AML-193 (cell line): Measurements from ENCODE around the gene CYTH2.

Source experiments
- DNase-seq, 2 experiments: peaks; one replicate each; lab custom pipeline; 2025; lab: John Stamatoyannopoulos, UW

Gene CYTH2

DNA sequence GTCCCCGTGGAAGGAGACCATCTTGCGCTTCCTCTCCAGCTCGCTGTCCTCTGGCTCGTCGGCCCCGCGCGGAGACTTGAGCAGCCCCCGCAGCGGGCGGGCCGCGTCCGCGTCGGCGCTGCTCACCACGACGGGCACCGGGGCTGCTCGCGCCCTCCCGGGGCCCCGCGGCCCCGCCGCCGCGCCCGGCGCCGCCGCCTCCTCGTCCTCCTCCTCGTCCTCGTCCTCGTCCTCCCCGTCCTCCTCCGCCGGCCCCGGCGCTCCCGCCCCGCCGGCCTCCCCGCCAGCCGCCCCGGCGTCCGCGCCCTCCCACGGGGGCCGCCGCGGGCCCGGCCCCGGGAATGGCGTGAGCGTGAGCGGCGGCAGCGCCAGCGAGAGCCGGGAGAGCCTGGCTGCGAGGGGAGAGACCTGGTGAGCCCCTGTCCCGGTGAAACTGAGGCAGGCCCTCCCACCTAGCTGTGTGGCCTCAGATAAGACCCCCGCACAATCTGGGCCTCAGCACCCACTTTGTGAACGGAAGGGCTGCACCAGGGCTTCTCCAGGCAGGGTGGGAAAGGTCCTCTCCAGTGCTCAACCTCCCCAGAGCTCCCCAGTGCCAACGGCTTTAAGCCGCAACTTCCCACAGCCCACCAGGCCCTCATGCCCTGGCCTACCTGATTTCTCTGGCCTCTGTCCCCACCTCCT is 24.7 kb downstream of the CYTH2 start:
- no peak for DNase-seq

DNA sequence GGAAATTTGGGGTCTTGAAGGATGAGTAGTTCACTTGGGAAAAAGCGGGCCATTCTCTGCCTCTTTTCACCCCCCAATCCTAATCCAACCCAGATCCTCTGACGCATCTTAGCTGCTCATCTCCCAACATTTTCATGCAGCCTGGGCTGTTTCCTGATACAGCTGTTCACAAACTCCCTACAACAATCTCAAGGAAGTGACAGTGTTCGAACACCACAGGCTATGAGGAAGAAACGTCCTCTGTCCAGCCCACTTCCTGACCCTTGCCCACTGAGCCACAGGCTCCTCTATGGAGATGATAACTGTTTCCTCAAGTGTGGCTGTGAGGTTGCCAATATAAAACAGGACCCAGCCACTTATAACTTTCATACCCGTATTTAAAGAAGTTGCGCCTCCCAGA is 26.2 kb downstream of the CYTH2 start:
- DNase-seq: peak; percentile 73

DNA sequence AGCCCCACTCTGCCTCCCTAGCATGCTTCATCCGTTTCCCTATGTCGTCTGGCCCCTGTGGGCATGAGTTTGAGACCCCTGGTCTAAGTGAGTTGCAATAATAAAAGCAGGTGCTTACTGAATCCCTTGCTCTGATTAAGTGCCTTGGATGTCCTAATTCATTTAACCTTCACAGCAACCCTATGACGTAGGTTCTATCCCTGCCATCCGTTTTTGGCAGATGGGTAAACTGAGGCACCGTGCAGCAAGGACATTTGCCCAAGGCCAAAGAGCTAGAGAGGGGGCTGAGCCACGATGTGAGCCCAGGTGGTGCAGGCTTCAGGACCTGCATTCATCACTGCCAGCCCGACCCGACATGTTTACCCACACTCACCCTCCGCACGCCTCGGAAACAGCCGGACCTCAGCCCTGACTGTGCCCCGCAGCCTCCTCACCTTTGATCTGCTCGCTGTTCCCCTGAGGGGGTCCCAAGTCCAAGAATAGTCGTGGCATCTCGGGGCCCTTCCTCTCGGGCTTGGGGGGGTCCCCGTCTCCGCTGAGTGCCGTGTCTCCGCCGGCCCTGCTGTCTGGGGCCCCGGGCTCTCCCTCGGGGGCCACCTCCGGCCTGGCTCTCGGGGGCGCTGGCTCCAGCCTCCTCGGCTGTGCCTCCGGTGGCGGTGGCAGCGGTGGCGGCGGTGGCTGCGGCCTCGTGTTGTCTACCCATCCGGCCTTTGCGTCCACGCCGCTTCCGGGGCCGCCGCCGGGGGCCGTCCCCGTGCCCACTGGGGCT is 28.0 kb downstream of the CYTH2 start:
- no peak for DNase-seq

DNA sequence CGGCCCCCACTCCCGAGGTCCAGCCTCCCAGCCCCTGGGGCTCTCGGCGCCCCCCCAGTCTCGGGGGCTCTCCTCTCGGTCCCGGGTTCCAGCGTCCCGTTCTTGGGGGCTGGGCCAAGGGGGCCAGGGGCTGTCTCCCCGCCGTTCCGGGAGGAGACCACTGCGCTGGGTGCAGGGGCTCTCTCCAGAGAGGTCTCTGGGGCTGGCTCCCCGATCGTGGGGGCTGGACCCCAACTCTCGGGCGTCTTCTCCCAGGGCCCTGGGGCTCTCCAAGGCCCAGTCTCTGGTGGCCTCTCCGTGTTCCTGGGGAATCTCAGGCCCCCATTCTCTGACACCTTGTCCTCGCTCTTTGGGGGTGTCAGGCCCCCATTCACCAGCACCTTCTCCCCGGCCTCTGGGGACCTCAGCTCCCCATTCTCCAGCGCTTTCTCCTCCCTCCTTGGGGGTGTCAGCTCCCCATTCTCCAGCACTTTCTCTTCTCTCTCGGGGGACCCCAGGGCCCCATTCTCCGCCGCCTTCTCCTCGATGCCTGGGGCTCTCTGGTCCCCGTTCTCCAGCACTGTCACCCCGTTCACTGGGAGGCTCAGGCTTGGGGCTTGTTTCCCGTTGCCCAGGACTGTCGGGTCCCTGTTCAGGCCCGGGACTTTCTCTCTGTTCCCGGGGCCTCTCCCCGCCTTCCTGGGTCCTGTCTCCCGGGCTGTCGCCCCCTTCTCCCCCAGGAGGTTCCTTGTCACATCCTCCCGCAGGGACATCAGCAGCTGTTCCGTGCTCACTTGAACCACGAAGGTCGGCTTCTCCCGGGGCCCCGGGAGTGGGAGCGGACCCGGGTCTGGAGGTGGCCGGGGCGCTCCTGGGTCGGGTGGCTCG is 28.8 kb downstream of the CYTH2 start:
- DNase-seq: no peak

DNA sequence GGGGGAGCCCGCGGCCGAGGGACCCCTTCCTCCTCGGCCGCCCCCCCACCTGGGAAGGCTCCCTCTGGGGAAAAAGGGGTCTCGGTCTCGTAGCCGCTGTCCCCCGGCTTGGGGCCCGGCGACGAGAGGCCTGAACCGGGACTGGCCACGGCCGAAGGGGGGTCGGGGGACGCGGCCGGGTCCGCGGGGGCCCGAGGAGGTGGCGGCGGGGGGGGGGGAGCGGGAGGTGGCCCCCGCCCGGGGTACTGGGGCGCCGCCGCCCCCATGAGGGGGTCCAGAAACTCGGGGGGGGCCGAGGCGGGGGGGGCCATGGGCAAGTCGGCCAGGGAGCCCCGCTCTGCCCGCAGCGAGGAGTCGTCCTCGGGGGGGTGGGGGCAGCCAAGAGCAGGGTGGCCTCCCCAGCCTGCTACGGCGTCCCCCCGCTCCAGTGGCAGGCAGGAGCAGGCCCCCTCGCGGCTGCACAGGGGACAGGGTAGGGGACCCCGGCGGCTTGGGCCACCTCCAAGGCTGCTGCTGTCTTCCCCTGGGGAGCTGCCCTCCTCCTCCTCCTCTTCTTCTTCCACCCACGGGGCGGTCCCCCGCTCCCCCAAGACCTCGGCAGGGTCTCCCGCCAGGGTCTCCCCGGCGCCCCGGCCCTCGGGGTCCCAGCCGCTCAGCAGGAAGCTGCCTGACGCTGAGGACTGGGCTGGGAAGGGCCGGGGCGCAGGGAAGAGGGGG is 29.6 kb downstream of the CYTH2 start:
- DNase-seq: no peak

DNA sequence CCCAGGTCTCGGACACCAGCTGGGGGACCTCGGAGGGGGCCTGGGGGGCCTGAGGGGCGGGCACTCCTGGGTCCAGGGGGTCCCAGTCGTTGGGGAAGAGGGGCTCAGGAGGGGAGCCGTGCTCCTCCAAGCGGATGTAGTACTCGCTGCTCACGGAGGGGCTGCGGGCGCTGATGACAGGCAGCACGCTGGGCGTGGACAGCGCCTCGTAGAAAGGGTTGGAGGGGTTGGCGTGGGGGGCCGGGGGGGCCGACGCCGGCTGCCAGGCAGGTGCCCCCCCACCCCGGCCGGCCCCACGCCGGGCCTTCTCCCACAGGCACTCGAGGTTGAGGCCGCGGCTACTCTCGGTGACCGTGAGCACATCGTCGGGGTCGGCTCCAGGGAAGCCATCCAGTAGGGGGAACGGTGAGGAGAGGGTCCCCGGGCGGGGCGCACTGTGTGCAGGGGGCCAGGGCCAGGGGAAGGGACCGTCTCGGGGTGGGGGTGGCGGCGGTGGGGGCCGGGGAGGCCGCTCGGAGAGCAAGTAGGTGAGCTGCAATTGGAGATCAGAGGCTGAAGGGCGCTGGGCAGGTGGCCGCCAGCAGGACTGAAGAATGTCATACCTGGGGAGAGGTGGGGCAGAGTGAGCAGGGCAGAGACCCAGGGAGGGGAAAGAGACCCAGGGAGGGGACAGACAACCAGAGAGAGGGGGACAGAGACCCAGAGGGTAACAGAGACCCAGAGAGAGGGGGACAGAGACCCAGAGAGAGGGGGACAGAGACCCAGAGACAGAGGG is 30.3 kb downstream of the CYTH2 start:
- DNase-seq: no peak

DNA sequence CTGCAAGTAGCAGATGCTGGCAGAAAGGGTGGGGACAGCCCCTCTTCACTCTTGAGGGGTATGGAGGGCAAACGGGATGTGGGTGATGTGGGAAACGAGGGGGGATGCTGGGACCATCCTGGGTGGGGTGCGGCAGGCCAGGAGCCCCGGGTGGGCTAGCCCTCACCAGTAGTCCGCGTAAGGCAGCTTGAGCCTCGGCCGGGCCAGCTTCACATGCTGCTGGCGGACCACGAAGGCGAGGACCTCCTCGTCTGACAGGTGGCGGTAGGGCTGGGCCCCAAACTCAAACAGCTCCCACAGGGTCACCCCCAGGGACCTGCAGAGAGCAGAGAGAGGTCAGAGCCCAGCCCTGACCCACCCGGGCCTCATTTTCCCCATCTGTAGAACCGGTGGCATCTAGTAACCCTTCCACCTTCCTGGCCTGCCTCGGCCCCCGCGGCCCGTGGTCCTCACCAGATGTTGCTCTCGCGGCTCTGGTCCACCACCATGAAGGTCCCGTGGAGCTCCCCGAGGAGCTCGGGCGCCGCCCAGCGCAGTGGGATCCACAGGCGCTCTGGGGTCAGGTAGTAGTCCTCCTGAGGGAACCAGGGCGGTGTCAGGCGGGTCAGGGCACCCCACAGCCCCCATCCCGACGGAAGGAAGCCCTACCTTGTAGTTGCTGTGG is 31.8 kb downstream of the CYTH2 start:
- DNase-seq: no peak

DNA sequence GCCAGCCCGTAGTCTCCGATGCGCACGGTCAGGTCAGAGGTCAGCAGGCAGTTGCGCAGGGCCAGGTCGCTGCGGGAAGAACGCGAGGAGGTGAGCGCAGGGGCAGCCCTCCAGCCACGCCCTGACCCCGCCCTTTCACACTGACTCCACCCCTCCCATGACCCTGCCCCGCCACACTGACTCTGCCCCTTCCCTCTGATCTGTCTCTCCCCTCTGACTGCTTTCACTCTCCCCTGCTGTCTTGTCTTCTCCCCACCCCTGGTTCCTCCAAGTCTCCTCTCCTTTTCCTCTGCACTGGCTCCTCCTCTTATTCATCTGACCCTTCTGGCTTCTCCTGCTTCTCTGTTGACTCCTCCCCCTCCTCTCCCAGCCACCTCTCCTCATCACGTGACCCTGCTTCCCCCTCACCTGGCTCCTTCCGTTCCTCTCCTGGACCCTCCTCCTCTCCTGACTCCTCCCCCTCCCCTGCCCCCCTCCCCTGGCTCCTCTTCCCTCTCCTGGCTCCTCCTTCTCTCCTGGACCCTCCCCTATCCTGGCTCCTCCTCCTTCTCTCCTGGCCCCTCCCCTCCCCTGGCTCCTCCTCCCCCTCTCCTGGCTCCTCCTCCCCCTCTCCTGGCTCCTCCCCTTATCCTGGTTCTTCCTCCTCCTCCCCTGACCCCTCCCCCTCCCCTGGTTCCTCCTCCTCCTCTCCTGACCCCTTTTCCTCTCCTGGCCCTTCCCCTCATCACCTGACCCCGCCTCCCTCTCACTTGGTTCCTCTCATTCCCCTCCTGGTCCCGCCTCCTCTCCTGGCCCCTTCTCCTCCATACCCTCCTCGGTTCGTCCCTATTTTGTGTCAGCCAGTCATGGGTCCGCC is 32.6 kb downstream of the CYTH2 start:
- peak; percentile 26 to 39 for DNase-seq

DNA sequence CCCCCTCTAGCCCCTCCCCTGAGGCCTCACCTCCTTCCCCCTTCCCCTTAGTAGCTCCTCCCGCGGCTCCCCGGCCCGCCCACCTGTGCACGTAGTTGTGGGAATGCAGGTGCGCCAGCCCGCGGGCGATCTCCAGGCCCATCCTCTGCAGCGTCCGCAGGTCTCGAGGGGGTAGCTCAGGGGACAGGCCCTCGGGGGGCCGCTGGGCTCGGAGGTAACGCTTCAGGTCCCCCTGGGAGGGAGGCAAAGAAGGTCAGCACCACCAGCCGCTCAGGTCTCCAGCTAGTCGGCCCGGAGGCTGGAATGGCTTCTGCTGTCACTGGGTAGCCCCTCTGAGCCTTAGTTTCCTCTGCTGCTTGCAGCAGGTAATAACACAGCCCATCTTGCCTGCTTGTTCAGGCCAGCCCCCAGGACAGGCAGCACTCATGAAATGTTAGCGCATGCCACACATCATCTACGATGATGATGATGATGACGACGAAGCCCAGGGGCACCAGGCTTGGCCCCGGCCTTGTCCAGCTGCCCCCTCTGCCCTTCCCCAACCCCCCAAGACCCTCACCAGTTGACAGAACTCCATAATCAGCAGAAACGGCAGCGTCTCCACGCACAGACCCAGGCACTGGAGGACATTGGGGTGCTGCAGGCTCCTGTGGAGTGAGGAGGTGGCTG is 33.3 kb downstream of the CYTH2 start:
- DNase-seq: no peak

DNA sequence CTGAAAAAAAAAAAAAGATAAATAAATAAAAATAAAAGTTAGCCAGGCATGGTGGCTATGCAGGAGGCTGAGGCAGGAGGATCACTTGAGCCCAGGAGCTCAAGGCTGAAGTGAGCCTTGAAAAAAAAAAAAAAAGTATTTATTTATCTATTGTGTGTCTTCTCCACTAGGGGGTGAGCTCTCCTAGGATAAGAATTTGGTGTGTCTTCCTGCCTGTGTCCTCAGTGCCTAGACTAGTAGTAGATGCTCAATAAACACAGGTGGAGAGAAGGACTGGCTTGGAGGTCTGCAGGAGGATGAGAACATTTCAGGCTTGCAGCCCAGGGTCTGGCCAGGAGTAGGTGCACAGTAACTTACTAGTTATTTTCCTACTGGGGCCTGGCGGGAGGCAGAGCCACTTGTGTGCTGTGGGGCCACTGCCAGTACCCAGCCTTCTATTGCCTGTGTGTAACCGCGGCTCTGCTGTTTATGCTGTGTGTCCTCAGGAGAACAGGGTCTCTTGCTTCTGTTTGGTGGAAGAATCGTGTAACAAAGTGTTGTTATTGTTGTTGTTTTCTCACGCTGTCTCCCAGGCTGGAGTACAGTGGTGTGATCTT is 37.1 kb downstream of the CYTH2 start:
- peak; percentile 56 to 63 for DNase-seq

DNA sequence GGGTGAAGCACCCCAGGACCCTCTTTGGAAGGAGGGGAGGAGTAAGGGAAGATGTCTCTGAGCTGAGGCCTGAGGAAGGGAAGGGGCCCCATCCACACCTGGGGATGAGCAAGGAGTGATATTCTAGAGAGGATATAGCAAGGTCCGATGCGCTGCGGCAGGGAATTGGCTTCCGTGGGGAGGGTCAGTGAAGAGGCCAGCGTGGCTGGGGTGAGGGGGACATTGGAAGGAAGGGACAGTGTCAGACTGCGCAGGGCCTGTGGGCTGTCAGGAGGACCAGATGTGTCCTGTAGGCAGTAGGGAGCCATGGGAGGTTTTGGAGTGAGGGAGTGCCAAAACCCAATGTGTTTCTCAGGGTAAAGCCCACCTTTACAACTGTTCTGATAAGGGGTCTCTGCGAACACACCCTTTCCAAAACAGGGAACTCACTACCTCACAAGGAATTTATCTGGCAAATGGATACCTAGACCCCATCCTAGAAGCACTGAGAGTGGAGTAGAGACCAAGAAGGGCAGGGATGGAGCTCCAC is 38.8 kb downstream of the CYTH2 start:
- DNase-seq: no peak

DNA sequence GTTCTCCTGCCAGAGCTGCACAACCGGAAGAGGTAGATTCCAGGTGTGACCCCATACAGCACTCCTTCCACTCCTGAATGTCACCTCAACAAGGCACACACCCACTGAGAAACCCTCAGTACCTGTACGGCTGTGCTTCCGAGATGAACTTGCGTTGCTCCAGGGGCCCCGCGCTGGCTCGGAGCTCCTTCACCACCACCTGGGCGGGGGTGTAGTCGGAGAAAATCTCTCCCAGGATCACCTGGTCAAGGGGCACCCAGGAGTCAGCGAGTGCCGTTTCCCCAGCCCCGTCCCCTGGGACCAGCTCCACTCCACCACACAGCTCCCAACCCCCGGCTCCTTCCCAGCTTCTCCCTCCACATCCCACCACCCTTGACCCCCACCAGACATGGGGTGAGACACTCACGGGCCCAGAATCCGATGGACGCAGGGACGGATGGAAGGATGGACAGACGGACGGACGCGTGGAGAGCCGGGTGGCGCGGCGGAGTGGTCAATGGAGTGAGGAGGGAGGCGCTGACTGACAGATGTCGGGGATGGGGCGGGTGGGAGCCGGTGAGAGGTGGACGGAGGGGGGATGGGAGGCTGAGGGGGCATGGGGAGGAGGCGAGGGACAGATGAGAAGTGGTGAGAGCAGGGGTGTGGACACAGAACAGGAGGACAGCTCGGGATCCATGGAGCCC is 39.7 kb downstream of the CYTH2 start:
- DNase-seq: no peak

DNA sequence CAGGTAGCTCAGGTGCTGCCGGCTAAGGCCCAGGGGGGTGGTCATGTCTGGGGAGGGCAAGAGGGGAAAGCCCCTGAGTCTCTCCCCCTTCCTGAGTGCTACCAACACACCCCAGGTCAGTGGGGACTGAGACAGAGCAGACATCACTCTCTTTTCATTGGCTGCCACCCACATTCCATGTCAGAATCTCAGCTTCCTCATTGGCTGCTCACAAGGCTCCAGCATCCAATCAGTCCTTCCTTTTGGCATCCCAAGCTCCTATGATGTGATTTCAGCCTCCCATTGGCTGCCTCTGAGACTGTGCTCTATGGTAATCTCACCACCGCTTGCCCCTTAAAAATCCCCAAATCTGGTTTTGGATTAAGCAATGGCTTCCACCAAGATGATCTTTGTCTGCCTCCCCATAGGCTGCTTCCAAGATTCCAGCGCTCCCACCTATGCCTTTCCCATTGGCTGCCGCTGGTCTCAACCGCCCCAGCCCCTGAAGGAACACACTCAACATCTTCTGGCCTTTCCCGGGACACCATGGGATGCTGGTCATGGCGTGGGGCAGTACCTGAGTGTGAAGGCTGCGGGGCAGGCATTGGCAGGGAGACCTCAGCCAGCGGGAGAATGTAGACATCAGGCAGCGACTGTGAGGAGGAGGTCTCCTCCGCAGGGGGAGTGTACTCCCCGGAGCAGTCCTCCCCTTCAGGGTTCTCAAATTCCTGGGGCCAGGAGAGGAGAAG is 40.5 kb downstream of the CYTH2 start:
- no peak for DNase-seq

DNA sequence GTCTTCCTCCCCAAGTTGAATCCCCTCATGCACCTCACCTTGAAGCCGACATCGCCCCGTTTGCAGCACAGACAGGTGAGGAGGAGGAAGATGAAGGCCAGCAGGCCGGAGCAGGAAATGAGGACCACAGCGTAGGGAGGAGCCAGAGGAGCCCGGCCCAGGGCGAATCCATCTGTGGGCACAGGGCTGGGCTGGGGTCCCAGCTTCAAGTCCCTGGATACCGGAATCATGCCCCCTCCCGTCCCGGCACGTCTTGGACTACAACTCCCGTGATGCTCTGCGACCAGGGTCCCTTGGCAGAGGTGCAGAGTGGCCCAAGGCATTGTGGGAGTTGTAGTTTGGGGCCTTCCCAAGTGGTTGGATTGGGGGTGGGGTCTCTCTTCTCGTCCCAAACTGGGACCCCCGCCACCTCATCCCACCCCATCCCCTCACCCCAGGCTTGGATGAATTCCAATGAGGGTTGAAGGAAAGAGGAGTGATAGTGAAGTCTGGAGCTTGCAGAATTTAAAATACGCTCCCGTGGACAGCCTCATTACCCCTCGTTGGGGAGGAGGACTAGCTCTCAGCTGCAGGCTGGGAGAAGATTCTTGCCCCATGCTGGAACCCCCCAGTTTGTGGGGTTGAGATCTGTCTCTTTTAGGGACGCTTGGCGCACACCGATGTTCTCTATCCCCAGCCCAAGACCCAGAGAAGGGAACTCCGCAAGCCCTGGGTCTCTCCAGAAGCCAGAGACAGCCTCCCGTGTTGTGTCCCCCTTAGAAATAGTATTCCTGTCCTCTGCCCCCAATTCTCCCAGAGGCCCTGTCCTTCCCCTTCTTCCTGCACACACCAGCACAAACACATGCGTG is 41.5 kb downstream of the CYTH2 start:
- peak in 1 of 2 experiments; percentile 3 for DNase-seq

DNA sequence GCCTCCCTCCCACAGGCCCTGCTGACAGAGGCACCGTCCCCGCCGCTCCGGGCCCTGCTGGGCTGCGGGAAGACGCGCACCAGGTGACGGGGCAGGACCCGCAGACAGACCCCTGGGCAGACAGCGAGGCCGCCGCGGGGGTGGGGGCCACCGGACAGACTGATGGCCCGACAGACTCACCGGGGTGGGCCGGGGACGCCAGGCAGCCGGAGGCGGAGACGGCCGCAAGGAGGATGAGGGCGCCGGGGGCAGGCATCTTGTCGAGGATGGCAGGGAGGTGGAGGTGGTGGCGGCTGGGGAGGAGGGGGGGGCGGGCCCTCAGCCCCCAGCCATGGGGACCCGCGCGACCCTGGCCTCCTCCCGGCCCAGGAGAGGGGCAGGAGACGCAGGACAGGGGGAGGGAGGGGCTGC is 42.2 kb downstream of the CYTH2 start:
- DNase-seq: no peak

DNA sequence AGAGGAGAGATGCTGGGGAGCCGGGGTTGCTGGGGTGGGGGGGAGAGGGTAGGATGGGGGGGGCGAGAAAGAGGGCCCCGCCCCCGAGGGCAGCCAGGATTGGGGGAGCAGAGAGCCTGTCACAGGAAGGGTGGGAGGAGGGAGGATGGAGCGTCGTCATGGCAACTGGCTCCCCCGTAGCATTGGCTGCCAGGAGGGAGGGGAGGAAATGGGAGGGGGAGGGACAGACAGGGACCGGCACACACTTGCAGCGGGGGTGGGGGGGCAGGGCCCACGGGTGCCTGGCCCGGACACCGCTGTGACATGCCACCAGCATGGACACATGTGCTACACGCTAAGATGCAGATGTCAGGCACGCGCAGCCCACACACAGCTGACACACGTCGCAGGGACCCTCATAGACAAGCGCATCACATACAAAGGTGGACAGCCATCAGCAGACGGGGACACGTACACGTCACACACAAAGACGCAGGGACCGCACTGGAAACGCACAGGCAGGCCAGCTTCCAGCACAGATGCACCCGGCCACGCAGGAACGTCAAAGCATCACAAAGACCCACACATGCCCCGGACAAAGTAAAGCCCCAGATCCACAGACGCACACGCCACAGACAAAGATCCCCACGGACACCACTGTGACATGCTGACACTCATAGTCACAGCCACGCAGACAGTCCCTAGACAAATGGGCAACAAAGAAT is 42.8 kb downstream of the CYTH2 start, which contains the start of gene LMTK3:
Gene LMTK3 (minus strand): TSS at position 36 of the 704 bp plus-strand sequence. CDS start 259 bp downstream, outside the sequence.
- DNase-seq: no peak
